GM18861 (cell line): ENCODE results near the gene RPS6KA5.

Experiments used
- ATAC-seq: cut with Tn5 transposase; IDR thresholded peaks from one replicate; pipeline ENCODE4 v1.9.1; 2021; ENCODE audit not compliant: unreplicated experiment

RPS6KA5 gene

GRCh38 chr14:90812109-90812508 is 248.3 kb downstream of the RPS6KA5 start:
- no peak for ATAC-seq

GRCh38 chr14:90811641-90812040 is 248.8 kb downstream of the RPS6KA5 start:
- no peak for ATAC-seq

GRCh38 chr14:90810806-90811205 is 249.6 kb downstream of the RPS6KA5 start:
- no peak for ATAC-seq

- no peak for ATAC-seq
These were observed 250.7 kb downstream of the RPS6KA5 start for GRCh38 chr14:90809530-90810312.

GRCh38 chr14:90808759-90809529 is 251.5 kb downstream of the RPS6KA5 start:
- ATAC-seq = no peak

- no peak for ATAC-seq
These were observed 253.4 kb downstream of the RPS6KA5 start for GRCh38 chr14:90807060-90807459.

GRCh38 chr14:90805662-90806540 is 254.5 kb downstream of the RPS6KA5 start:
- ATAC-seq = no peak

GRCh38 chr14:90805084-90805391 is 255.4 kb downstream of the RPS6KA5 start:
- no peak for ATAC-seq

- no peak for ATAC-seq
These were observed 256.0 kb downstream of the RPS6KA5 start for GRCh38 chr14:90804292-90805083.

- no peak for ATAC-seq
These were observed 257.2 kb downstream of the RPS6KA5 start for GRCh38 chr14:90803249-90803648.

- ATAC-seq = no peak
These were observed 261.0 kb downstream of the RPS6KA5 start for GRCh38 chr14:90799420-90799819.

GRCh38 chr14:90797919-90798318 is 262.5 kb downstream of the RPS6KA5 start:
- ATAC-seq = no peak
